ENCODE data around the gene ACBD3. TPM values are rescaled to one million over a fixed set of nuclear protein-coding genes. Genes with fewer than 3 reads are reported as not detected.

The ACBD3 gene
- total and polyA plus RNA-seq, 10 of the 15 experiments (the other 5 are each of a cell fraction or from before 2014, with no cell fraction given): 7.5 to 27.9 (median 20.3) TPM

GRCh38 chr1:226125097-226125630 is 61.4 kb downstream of the ACBD3 start:
- in situ Hi-C loops (cut with MboI): no loop called here
- ChIA-PET CTCF (interaction anchor here (0.5 to 12.3 kb wide), 83 partner anchors 8 to 656 kb away, joined by 3 to 505 read pairs (median 4); partner anchors contain the start of genes ACBD3, H3-3A, LIN9 and MIXL1), SMC1A (ENCODE audit: uncharacterized antibody, unreplicated experiment) (interaction anchor here (0.8 to 7.1 kb wide), 40 partner anchors 9 to 286 kb away, joined by 3 to 213 read pairs (median 4); partner anchors contain the start of genes LIN9, PARP1 and SDE2), RAD21 (ENCODE audit: unreplicated experiment) (interaction anchor here (0.6 to 5.4 kb wide), 44 partner anchors 8 to 422 kb away, joined by 3 to 118 read pairs (median 5); partner anchors contain the start of genes ACBD3, H3-3A, LIN9 and MIXL1), POLR2A (interaction anchor here (0.6 to 3.7 kb wide), 16 partner anchors 20 to 466 kb away, joined by 3 to 22 read pairs (median 4); partner anchors contain the start of gene SDE2)
- H4K20me1 ChIP-seq (ENCODE audit: control insufficient read depth, insufficient read depth): no peaks in the 10 kb centered on the region
- no peak overlapping the region for H3K27ac ChIP-seq (ENCODE audit: control insufficient read depth, insufficient read depth)
- intact Hi-C loops (cut with micrococcal nuclease; ENCODE audit: unreplicated experiment): loop anchor here (1.0 to 10.0 kb wide), 7 partner anchors 37 to 480 kb away; partner anchors contain the start of genes ACBD3, LIN9 and PARP1
- peaks cover 36% of the 10 kb centered on the region for H3K4me1 ChIP-seq (ENCODE audit: control insufficient read depth, insufficient read depth, low read length)
- BruUV-seq (replicated peaks): no TSS peak
- ATAC-seq (peak; percentile 48), DNase-seq (ENCODE audit: low read depth, low spot score) (peak; percentile 55), FAIRE-seq (peak; percentile 85)
- H3K4me2 ChIP-seq (ENCODE audit: control insufficient read depth, insufficient read depth): peak overlapping the region; percentile 51; the same call in 1 of the 2 replicates
- no peaks in the 10 kb centered on the region for H3K27me3 ChIP-seq (replicated peaks in 1 of 2; ENCODE audit: control insufficient read depth in 2 of 2, insufficient read depth in 2 of 2, low read length in 1 of 2)
- no peak overlapping the region for H3K4me3 ChIP-seq
- no peaks in the 10 kb centered on the region; the same call in 2 of the 3 replicates for H3K9me3 ChIP-seq (replicated peaks; ENCODE audit: control insufficient read depth, insufficient read depth, low read length)
- WGBS (ENCODE audit: insufficient coverage, insufficient replicate concordance, low lambda C conversion rate, missing lambda C conversion rate): under 1% methylated on average over 12 of the region's 12 CpGs
- peak overlapping the region; percentile 76 for H2AFZ ChIP-seq (ENCODE audit: control insufficient read depth, low read depth, low read length)
- H3K36me3 ChIP-seq (ENCODE audit: control insufficient read depth in 2 of 2, insufficient read depth in 2 of 2, low read length in 1 of 2): no peaks in the 10 kb centered on the region
- H3K9ac ChIP-seq (ENCODE audit: control insufficient read depth, insufficient read depth, low read length): no peak overlapping the region
- H3K79me2 ChIP-seq (ENCODE audit: control insufficient read depth, insufficient read depth, low read length): no peaks in the 10 kb centered on the region
- TF ChIP-seq RAD21 (IDR thresholded peaks at IDR 0.05; ENCODE audit: insufficient read depth, low read depth, low read length) (peak; percentile 91), RAD51 (IDR thresholded peaks at IDR 0.05) (no peak), EED (IDR thresholded peaks at IDR 0.05; ENCODE audit: low read depth) (no peak), RELB (IDR thresholded peaks at IDR 0.05; ENCODE audit: low read depth) (no peak), HSF1 (IDR thresholded peaks at IDR 0.05; ENCODE audit: low read depth, low read length) (no peak), ZBTB4 (CRISPR knock-in tag; IDR thresholded peaks at IDR 0.05) (no peak), TARDBP (IDR thresholded peaks at IDR 0.05; ENCODE audit: borderline replicate concordance) (no peak), ASH2L (IDR thresholded peaks at IDR 0.05; ENCODE audit: borderline replicate concordance, low read depth) (no peak), HDAC2 (IDR thresholded peaks at IDR 0.05) (no peak), MEF2B (IDR thresholded peaks at IDR 0.05; ENCODE audit: partially characterized antibody, poor library complexity, severe bottlenecking) (no peak), SKIL (IDR thresholded peaks at IDR 0.05; ENCODE audit: low read depth, poor library complexity, severe bottlenecking) (peak; percentile 51), MLLT1 (IDR thresholded peaks at IDR 0.05) (0 out of 2 replicates have a peak, but pooled peaks have one; percentile 33)

Measured in GM12878 (cell line).